ENCODE measurements around the gene INO80C. TPM values are rescaled to one million over a fixed set of nuclear protein-coding genes. Genes with fewer than 3 reads are reported as not detected.

The INO80C gene
- total RNA-seq, 2 donors from 2014 or later: 11.1 to 13.9 TPM

- TF ChIP-seq CTCF (IDR thresholded peaks at IDR 0.05): no peak
- Histone ChIP-seq H3K36me3 (no peaks in the 10 kb centered on the region), H3K4me1 (peaks cover 0 to 3% of the 10 kb centered on the region in 2 donors), H3K27ac (no peak overlapping the region), H3K27me3 (no peaks in the 10 kb centered on the region), H3K4me3 (no peak overlapping the region), H3K9me3 (no peaks in the 10 kb centered on the region)
- DNase-seq (ENCODE audit: low spot score): no peak
These were observed 24.2 kb downstream of the INO80C start for GRCh38 chr18:35473562-35473961.

GRCh38 chr18:35470435-35470834 is 27.3 kb downstream of the INO80C start:
- DNase-seq (ENCODE audit: low spot score): no peak
- no peaks in the 10 kb centered on the region for H3K36me3 ChIP-seq
- H3K4me3 ChIP-seq: no peak overlapping the region
- H3K27me3 ChIP-seq: no peaks in the 10 kb centered on the region
- H3K9me3 ChIP-seq: no peaks in the 10 kb centered on the region
- H3K27ac ChIP-seq: no peak overlapping the region
- peaks cover 0 to 18% of the 10 kb centered on the region in 2 donors for H3K4me1 ChIP-seq
- no peak for TF ChIP-seq CTCF (IDR thresholded peaks at IDR 0.05)

GRCh38 chr18:35469725-35470124 is 28.0 kb downstream of the INO80C start:
- H3K27ac ChIP-seq: no peak overlapping the region
- no peaks in the 10 kb centered on the region for H3K9me3 ChIP-seq
- no peak overlapping the region for H3K4me3 ChIP-seq
- no peaks in the 10 kb centered on the region for H3K27me3 ChIP-seq
- peaks cover 0 to 18% of the 10 kb centered on the region in 2 donors for H3K4me1 ChIP-seq
- no peak for TF ChIP-seq CTCF (IDR thresholded peaks at IDR 0.05)
- no peaks in the 10 kb centered on the region for H3K36me3 ChIP-seq
- DNase-seq (ENCODE audit: low spot score): no peak

- Histone ChIP-seq H3K4me3 (no peak overlapping the region), H3K9me3 (no peaks in the 10 kb centered on the region), H3K27ac (no peak overlapping the region), H3K27me3 (no peaks in the 10 kb centered on the region), H3K4me1 (peaks cover 0 to 18% of the 10 kb centered on the region in 2 donors), H3K36me3 (no peaks in the 10 kb centered on the region)
- TF ChIP-seq CTCF (IDR thresholded peaks at IDR 0.05): no peak
- DNase-seq (ENCODE audit: low spot score): no peak
These were observed 29.0 kb downstream of the INO80C start for GRCh38 chr18:35468711-35469110.

- H3K27ac ChIP-seq: no peak overlapping the region
- peaks cover 0 to 18% of the 10 kb centered on the region in 2 donors for H3K4me1 ChIP-seq
- no peaks in the 10 kb centered on the region for H3K36me3 ChIP-seq
- TF ChIP-seq CTCF (IDR thresholded peaks at IDR 0.05): no peak
- H3K9me3 ChIP-seq: no peaks in the 10 kb centered on the region
- H3K4me3 ChIP-seq: no peak overlapping the region
- DNase-seq (ENCODE audit: low spot score): no peak
- H3K27me3 ChIP-seq: no peaks in the 10 kb centered on the region
These were observed 30.1 kb downstream of the INO80C start for GRCh38 chr18:35467624-35468016.
